Smooth muscle cell (in vitro differentiated cells): ENCODE measurements around the gene ATP2B2. TPM values are rescaled to one million over a fixed set of nuclear protein-coding genes. Genes with fewer than 3 reads are reported as not detected.

Experiments
- DNase-seq: peaks from one replicate; lab custom pipeline; 2025; ENCODE audit not compliant: unreplicated experiment; lab: John Stamatoyannopoulos, UW
- H2AFZ ChIP-seq: fragments of 200-600 bp; sonication (generic); 2 replicates; pipeline ENCODE4 v1.6.0; 2016; ENCODE audit warnings: antibody characterized with exemption, low read depth, mild to moderate bottlenecking
- H3F3A ChIP-seq: fragments of 200-600 bp; sonication (generic); 2 replicates; pipeline ENCODE4 v1.6.0; 2017; ENCODE audit warnings: antibody characterized with exemption, low read depth
- H3K27ac ChIP-seq: fragments of 200-600 bp; sonication (generic); 2 replicates; pipeline ENCODE4 v1.5.1; 2016; ENCODE audit warnings: low read depth, mild to moderate bottlenecking
- H3K27me3 ChIP-seq: fragments of 200-600 bp; sonication (generic); 2 replicates; pipeline ENCODE4 v1.6.1; 2016; ENCODE audit warnings: low read depth, mild to moderate bottlenecking
- H3K36me3 ChIP-seq: fragments of 200-600 bp; sonication (generic); 2 replicates; pipeline ENCODE4 v1.5.1; 2016; ENCODE audit warnings: low read depth
- H3K4me1 ChIP-seq: fragments of 200-600 bp; sonication (generic); 2 replicates; pipeline ENCODE4 v1.5.1; 2016; ENCODE audit warnings: low read depth
- H3K4me2 ChIP-seq: fragments of 200-600 bp; sonication (generic); 2 replicates; pipeline ENCODE4 v1.6.0; 2016; ENCODE audit warnings: mild to moderate bottlenecking
- H3K4me3 ChIP-seq: fragments of 200-600 bp; sonication (generic); 2 replicates; pipeline ENCODE4 v1.5.1; 2016; ENCODE audit warnings: mild to moderate bottlenecking
- H3K79me2 ChIP-seq: fragments of 200-600 bp; sonication (generic); 2 replicates; pipeline ENCODE4 v1.6.0; 2016; ENCODE audit warnings: low read depth, mild to moderate bottlenecking
- H3K9ac ChIP-seq: fragments of 200-600 bp; sonication (generic); 2 replicates; pipeline ENCODE4 v1.6.0; 2016; ENCODE audit warnings: low read depth
- H3K9me3 ChIP-seq: fragments of 200-600 bp; sonication (generic); replicated peaks from 2 replicates; pipeline ENCODE4 v1.5.1; 2016; ENCODE audit warnings: low read depth
- H4K20me1 ChIP-seq: fragments of 200-600 bp; sonication (generic); 2 replicates; pipeline ENCODE4 v1.6.0; 2016; ENCODE audit warnings: low read depth
- WGBS: methylation state at CpG from one replicate; pipeline ENCODE4 v1.1.7; 2016; ENCODE audit warnings: low lambda C conversion rate; 5-methylcytosine and 5-hydroxymethylcytosine counted together
- polyA plus RNA-seq: library from polyadenylated mRNA; unstranded; fragments of >200 nt; fragmentation: Nextera tagmentation; extraction: Ambion mirVana; gene quantifications from 2 replicates; pipeline ENCODE4 v1.2.1, GENCODE V29; 2016
- total RNA-seq: library from RNA; depleted of rRNA; stranded (reverse); fragments of >200 nt; gene quantifications from 2 replicates; pipeline ENCODE4 v1.2.3, GENCODE V29; 2014
- TF ChIP-seq, protein P1 (sequence below): fragments of 200-600 bp; sonication (generic); IDR thresholded peaks from 2 replicates; pipeline ENCODE4 v1.5.1; 2017; ENCODE audit warnings: borderline replicate concordance, mild to moderate bottlenecking, antibody characterized with exemption; ENCODE audit not compliant: insufficient read depth, poor library complexity, severe bottlenecking

Gene ATP2B2
- total and polyA plus RNA-seq, 2 experiments from 2014 or later = not detected

DNA sequence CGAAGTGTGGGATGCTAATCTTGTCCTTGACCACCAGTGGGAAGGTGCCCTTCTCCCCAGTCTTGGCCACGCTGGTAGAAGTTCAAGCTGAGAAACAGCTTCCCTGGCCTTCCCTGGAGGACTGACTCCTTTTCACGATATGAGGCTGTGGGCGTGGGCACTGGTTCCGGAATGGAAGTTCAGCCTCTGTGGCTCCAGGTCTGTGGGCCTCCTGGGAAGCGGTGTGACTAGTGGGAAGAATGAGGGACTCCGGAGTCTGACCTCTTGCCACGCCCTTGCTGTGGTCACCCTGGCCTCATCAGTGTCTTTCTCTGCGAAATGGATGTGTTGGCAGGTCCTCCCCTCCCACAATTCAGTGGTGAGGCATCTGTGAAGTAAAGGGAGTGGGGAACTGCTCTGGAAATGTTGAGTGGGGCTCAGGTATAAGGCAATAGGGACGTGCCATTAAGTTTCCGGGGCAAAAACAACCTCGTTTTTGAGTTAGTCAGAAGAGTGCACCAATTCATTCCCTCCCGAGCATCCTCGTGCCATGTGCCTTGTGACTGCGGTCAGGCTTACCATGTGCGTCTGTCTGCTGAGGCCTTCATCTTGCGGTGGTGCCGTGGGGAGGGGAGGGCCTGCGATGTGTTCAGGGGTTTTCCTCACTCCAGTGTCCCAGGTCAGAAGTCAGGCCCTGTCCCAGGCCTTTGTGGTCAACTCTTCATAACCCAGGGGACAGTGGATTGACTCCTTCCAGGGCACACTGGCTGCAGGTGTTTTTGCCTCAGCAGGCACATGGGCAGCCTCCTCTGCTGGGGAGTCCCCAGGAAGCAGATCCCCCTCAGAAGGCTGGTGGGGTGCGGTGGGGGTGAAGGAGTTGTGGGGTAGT is 172.7 kb downstream of the ATP2B2 start:
- H3K79me2 ChIP-seq = no peaks in the 10 kb centered on the region
- H3K4me2 ChIP-seq = no peak overlapping the region
- H4K20me1 ChIP-seq = no peaks in the 10 kb centered on the region
- H3F3A ChIP-seq = no peaks in the 10 kb centered on the region
- no peaks in the 10 kb centered on the region for H3K36me3 ChIP-seq
- no peak overlapping the region for H3K27ac ChIP-seq
- no peak overlapping the region for H3K4me3 ChIP-seq
- 90% methylated on average over 20 of the region's 20 CpGs for WGBS
- TF ChIP-seq, protein P1, sequence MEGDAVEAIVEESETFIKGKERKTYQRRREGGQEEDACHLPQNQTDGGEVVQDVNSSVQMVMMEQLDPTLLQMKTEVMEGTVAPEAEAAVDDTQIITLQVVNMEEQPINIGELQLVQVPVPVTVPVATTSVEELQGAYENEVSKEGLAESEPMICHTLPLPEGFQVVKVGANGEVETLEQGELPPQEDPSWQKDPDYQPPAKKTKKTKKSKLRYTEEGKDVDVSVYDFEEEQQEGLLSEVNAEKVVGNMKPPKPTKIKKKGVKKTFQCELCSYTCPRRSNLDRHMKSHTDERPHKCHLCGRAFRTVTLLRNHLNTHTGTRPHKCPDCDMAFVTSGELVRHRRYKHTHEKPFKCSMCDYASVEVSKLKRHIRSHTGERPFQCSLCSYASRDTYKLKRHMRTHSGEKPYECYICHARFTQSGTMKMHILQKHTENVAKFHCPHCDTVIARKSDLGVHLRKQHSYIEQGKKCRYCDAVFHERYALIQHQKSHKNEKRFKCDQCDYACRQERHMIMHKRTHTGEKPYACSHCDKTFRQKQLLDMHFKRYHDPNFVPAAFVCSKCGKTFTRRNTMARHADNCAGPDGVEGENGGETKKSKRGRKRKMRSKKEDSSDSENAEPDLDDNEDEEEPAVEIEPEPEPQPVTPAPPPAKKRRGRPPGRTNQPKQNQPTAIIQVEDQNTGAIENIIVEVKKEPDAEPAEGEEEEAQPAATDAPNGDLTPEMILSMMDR = no peak
- DNase-seq = no peak
- H3K9me3 ChIP-seq = no peaks in the 10 kb centered on the region
- H3K9ac ChIP-seq = no peak overlapping the region
- H3K27me3 ChIP-seq = peaks cover 41% of the 10 kb centered on the region
- no peaks in the 10 kb centered on the region for H3K4me1 ChIP-seq
- H2AFZ ChIP-seq = no peak overlapping the region

- H2AFZ ChIP-seq = no peak overlapping the region
- no peaks in the 10 kb centered on the region for H3K9me3 ChIP-seq
- TF ChIP-seq, protein P1 = no peak
- H3K4me1 ChIP-seq = no peaks in the 10 kb centered on the region
- H3F3A ChIP-seq = no peaks in the 10 kb centered on the region
- WGBS = 88% methylated on average over 8 of the region's 8 CpGs
- peaks cover 55% of the 10 kb centered on the region for H3K27me3 ChIP-seq
- DNase-seq = no peak
- H3K27ac ChIP-seq = no peak overlapping the region
- H4K20me1 ChIP-seq = no peaks in the 10 kb centered on the region
- no peaks in the 10 kb centered on the region for H3K79me2 ChIP-seq
- H3K4me2 ChIP-seq = no peak overlapping the region
- H3K36me3 ChIP-seq = no peaks in the 10 kb centered on the region
- no peak overlapping the region for H3K4me3 ChIP-seq
- H3K9ac ChIP-seq = no peak overlapping the region
Measured at GRCh38 chr3:10331320-10331719, 174.1 kb downstream of the ATP2B2 start.

DNA sequence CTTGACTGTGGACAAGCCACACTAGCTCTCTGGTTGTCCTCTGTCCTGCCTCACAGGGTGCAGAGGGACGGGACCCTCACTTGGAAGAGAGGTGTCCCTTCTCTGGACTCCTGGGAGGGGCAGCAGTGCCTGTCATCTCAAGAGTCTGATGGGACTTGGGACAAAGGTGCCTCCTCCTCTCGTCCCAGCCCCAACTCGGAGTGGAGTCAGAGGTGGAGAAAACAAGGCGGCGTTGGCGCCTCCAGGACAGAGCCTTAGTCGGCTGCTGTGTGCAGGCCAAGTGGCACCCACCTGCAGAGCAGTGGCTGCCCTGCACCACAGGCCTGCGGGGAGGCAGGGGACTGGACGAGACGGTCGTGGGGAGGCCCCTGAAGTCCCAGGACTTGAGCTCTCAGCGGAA is 175.1 kb downstream of the ATP2B2 start:
- no peak for DNase-seq
- H2AFZ ChIP-seq = no peak overlapping the region
- H3K9me3 ChIP-seq = no peaks in the 10 kb centered on the region
- TF ChIP-seq, protein P1 = no peak
- H3K9ac ChIP-seq = no peak overlapping the region
- no peaks in the 10 kb centered on the region for H3K79me2 ChIP-seq
- no peaks in the 10 kb centered on the region for H3K4me1 ChIP-seq
- no peaks in the 10 kb centered on the region for H3K36me3 ChIP-seq
- H3K4me2 ChIP-seq = no peak overlapping the region
- peaks cover 65% of the 10 kb centered on the region for H3K27me3 ChIP-seq
- no peaks in the 10 kb centered on the region for H3F3A ChIP-seq
- WGBS = 71% methylated on average over 12 of the region's 12 CpGs
- H3K27ac ChIP-seq = no peak overlapping the region
- H3K4me3 ChIP-seq = no peak overlapping the region
- H4K20me1 ChIP-seq = no peaks in the 10 kb centered on the region
